GM12878 (cell line): Measurements from ENCODE around the gene LHFPL2. TPM values are rescaled to one million over a fixed set of nuclear protein-coding genes. Genes with fewer than 3 reads are reported as not detected.

ENCODE experiments used
- ATAC-seq: fragments of 200-7000 bp; cut with Tn5 transposase; 3 replicates; pipeline ENCODE4 v1.9.1; 2020; ENCODE audit warnings: mild to moderate bottlenecking, moderate library complexity
- BruUV-seq: library from RNA; stranded (reverse); fragments of 400-500 nt; replicated peaks from 2 replicates; lab custom pipeline; 2021; lab: Mats Ljungman, UMichigan
- CTCF ChIA-PET: fragments of 300-600 bp; sonication (Branson Sonifier 250); formaldehyde crosslinking; extraction: SDS; loops from one replicate; lab custom pipeline; 2021; ENCODE audit warnings: inconsistent platforms; lab: Yijun Ruan, JAX
- POLR2A ChIA-PET: fragments of 350-600 bp; formaldehyde crosslinking; extraction: SDS; loops from one replicate; lab custom pipeline; 2021; ENCODE audit warnings: inconsistent platforms; lab: Charles Lee
- RAD21 ChIA-PET: fragments of 300-600 bp; sonication (Branson Sonifier 250); formaldehyde crosslinking; loops from one replicate; lab custom pipeline; 2023; ENCODE audit warnings: antibody characterized with exemption; ENCODE audit not compliant: unreplicated experiment; lab: Charles Lee
- SMC1A ChIA-PET: fragments of 300-600 bp; sonication (Branson Sonifier 250); formaldehyde crosslinking; loops from one replicate; lab custom pipeline; 2023; ENCODE audit not compliant: unreplicated experiment, uncharacterized antibody; lab: Charles Lee
- DNase-seq: peaks from one replicate; pipeline ENCODE4 v3.0.0-alpha.2; 2011; ENCODE audit warnings: low read depth, low spot score
- FAIRE-seq: peaks from 3 replicates; lab custom pipeline; 2011; peaks lifted over from hg19 to GRCh38; lab: Jason Lieb, UNC
- H2AFZ ChIP-seq: 2 replicates; pipeline ENCODE4 v1.6.0; 2011; ENCODE audit warnings: low read depth, low read length, control low read depth; ENCODE audit not compliant: control insufficient read depth
- H3K27ac ChIP-seq: 2 replicates; pipeline ENCODE4 v1.5.1; 2011; ENCODE audit warnings: control low read depth; ENCODE audit not compliant: control insufficient read depth, insufficient read depth
- H3K27me3 ChIP-seq, 2 experiments: replicated peaks in 1 of 2; 2 replicates each; pipeline versions ENCODE4 v1.6.0 to v1.6.1; 2011; ENCODE audit warnings: low read length in 1 of 2; ENCODE audit not compliant: control insufficient read depth in 2 of 2, insufficient read depth in 2 of 2
- H3K36me3 ChIP-seq, 2 experiments: 2 replicates each; pipeline ENCODE4 v1.5.1; 2011; ENCODE audit warnings: low read length in 1 of 2; ENCODE audit not compliant: control insufficient read depth in 2 of 2, insufficient read depth in 2 of 2
- H3K4me1 ChIP-seq: 2 replicates; pipeline ENCODE4 v1.6.1; 2011; ENCODE audit warnings: mild to moderate bottlenecking, low read length, moderate library complexity, mixed read lengths; ENCODE audit not compliant: control insufficient read depth, insufficient read depth
- H3K4me2 ChIP-seq: 2 replicates; pipeline ENCODE4 v1.6.0; 2011; ENCODE audit warnings: control low read depth; ENCODE audit not compliant: control insufficient read depth, insufficient read depth
- H3K4me3 ChIP-seq: fragments of 200-600 bp; sonication (generic); 2 replicates; pipeline ENCODE4 v1.5.1; 2016
- H3K79me2 ChIP-seq: 2 replicates; pipeline ENCODE4 v1.6.0; 2011; ENCODE audit warnings: low read length; ENCODE audit not compliant: control insufficient read depth, insufficient read depth
- H3K9ac ChIP-seq: 2 replicates; pipeline ENCODE4 v1.8.0; 2011; ENCODE audit warnings: low read length, control low read depth, mixed read lengths; ENCODE audit not compliant: control insufficient read depth, insufficient read depth
- H3K9me3 ChIP-seq: replicated peaks from 3 replicates; pipeline ENCODE4 v1.5.1; 2011; ENCODE audit warnings: mild to moderate bottlenecking, low read length; ENCODE audit not compliant: control insufficient read depth, insufficient read depth
- H4K20me1 ChIP-seq: 2 replicates; pipeline ENCODE4 v1.6.0; 2011; ENCODE audit not compliant: control insufficient read depth, insufficient read depth
- CREM ChIP-seq: IDR thresholded peaks from 2 replicates; pipeline ENCODE4 v1.6.1; 2014; ENCODE audit warnings: antibody characterized with exemption, low read depth
- GABPA ChIP-seq: IDR thresholded peaks from 2 replicates; pipeline ENCODE4 v1.6.1; 2014; ENCODE audit warnings: antibody characterized with exemption, low read depth, mild to moderate bottlenecking, inconsistent platforms
- HSF1 ChIP-seq: fragments of 150-350 bp; IDR thresholded peaks from 2 replicates; pipeline ENCODE4 v1.6.1; 2014; ENCODE audit warnings: mild to moderate bottlenecking, low read depth, low read length
- JUNB ChIP-seq: IDR thresholded peaks from 2 replicates; pipeline ENCODE4 v1.6.1; 2016; ENCODE audit warnings: antibody characterized with exemption, mild to moderate bottlenecking
- MTA3 ChIP-seq: IDR thresholded peaks from 2 replicates; pipeline ENCODE4 v1.6.1; 2012; ENCODE audit warnings: low read length, inconsistent platforms, borderline replicate concordance
- NFYA ChIP-seq: IDR thresholded peaks from 2 replicates; pipeline ENCODE4 v1.6.1; 2011; ENCODE audit warnings: low read depth, mild to moderate bottlenecking, low read length, improper control_type of control experiment, borderline replicate concordance
- POLR2AphosphoS2 ChIP-seq: IDR thresholded peaks from 2 replicates; pipeline ENCODE4 v1.6.1; 2011; ENCODE audit warnings: low read depth, mild to moderate bottlenecking, low read length, improper control_type of control experiment, moderate library complexity
- SIX5 ChIP-seq: IDR thresholded peaks from 2 replicates; pipeline ENCODE4 v1.6.1; 2011; ENCODE audit warnings: mild to moderate bottlenecking, low read depth, low read length, moderate library complexity; ENCODE audit not compliant: severe bottlenecking
- SREBF1 ChIP-seq: IDR thresholded peaks from 2 replicates; pipeline ENCODE4 v1.6.1; 2012; ENCODE audit warnings: mild to moderate bottlenecking, low read length
- ZZZ3 ChIP-seq: IDR thresholded peaks from 2 replicates; pipeline ENCODE4 v1.6.1; 2011; ENCODE audit warnings: low read depth; ENCODE audit not compliant: control insufficient read depth, insufficient read length
- WGBS: methylation state at CpG from one replicate; pipeline ENCODE4 v1.1.6; 2016; ENCODE audit warnings: low lambda C conversion rate; ENCODE audit not compliant: insufficient replicate concordance, insufficient coverage; ENCODE audit errors: missing lambda C conversion rate; 5-methylcytosine and 5-hydroxymethylcytosine counted together
- in situ Hi-C: fragments of 300-500 bp; cut with MboI; formaldehyde crosslinking; loops from 9 replicates; pipeline ENCODE4 v1.14.3; 2018; ENCODE audit warnings: mixed read lengths
- intact Hi-C: fragments of 100-400 bp; cut with micrococcal nuclease; formaldehyde crosslinking; loops from one replicate; pipeline ENCODE4 v1.14.2; 2022; ENCODE audit not compliant: unreplicated experiment
- polyA plus RNA-seq, 11 experiments: library from polyadenylated mRNA; depleted of rRNA in 4 of 11; unstranded in 6 of 11; stranded (reverse) in 5 of 11; fragments of >200 nt; fragmentation: Nextera tagmentation in 4 of 11; fragmentation: Illumina TruSeq in 1 of 11; extraction: Ambion mirVana in 4 of 11; extraction: Trizol in 1 of 11; gene quantifications; 1 replicate in 1 of 11; 2 replicates in 10 of 11; pipeline versions ENCODE4 v1.2.1 to v1.2.3, GENCODE V29; 2011 to 2016; ENCODE audit warnings: inconsistent platforms in 2 of 11, missing spikeins in 2 of 11, low read depth in 1 of 11
- total RNA-seq, 4 experiments: library from RNA; depleted of rRNA in 3 of 4; stranded (reverse); fragments of >200 nt in 3 of 4; fragmentation: Illumina TruSeq in 1 of 4; extraction: Trizol in 1 of 4; gene quantifications; 2 replicates each; pipeline versions ENCODE4 v1.2.1 to v1.2.3, GENCODE V29; 2013 to 2021
- TF ChIP-seq, protein P1 (sequence below): fragments of 450-650 bp; IDR thresholded peaks from 2 replicates; pipeline ENCODE4 v1.6.1; 2014; ENCODE audit warnings: mild to moderate bottlenecking

The LHFPL2 gene
- total and polyA plus RNA-seq, 10 of the 15 experiments (the other 5 are each of a cell fraction or from before 2014, with no cell fraction given) = 4.1 to 21.8 (median 12.5) TPM

DNA sequence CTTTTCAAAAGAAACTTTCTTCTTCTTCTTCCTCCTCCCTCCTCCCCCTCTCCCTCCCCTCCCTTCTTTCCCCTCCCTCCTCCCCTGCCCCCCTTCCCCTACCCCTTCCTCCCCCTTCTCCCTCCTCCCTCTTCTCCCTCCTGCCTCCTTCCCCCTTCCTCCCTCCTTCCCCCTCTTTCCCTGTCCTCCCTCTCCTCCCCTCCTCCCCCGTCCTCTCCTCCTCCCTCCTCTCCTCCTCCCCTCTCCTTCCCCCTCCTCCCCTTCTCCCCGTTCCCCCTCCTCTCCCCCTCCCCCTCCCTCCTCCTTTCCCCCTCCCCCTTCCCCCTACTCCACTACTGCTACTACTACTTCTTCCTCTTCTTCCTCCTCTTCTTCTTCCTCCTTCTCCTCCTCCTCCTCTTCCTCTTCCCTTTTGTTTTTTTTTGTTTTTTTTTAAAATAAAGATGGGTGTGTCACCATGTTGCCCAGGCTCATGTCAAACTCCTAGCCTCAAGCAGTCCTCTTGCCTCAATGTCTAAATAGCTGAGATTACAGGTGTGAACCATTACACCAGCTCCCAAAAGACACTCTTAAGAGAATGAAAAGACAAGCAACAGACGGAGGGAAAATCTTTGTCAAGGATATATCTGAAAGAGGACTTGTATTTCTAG is 200.7 kb downstream of the LHFPL2 start:
- FAIRE-seq (no peak), DNase-seq (no peak), ATAC-seq (no peak)
- WGBS = 48% methylated on average over 2 of the region's 3 CpGs
- RAD21 ChIA-PET = no interaction called here
- Histone ChIP-seq H3K4me3 (no peak overlapping the region), H4K20me1 (no peaks in the 10 kb centered on the region), H2AFZ (no peak overlapping the region), H3K9me3 (no peaks in the 10 kb centered on the region; the same call in 2 of the 3 replicates), H3K4me1 (no peaks in the 10 kb centered on the region), H3K79me2 (no peaks in the 10 kb centered on the region), H3K27ac (no peak overlapping the region), H3K4me2 (no peak overlapping the region), H3K27me3 (no peaks in the 10 kb centered on the region), H3K9ac (no peak overlapping the region), H3K36me3 (no peaks in the 10 kb centered on the region; a peak in 1 of 4 replicates)
- SMC1A ChIA-PET = interaction anchor here (1.1 kb wide), 1 partner anchor 18 kb away, joined by 3 read pairs; no protein-coding TSS in a partner anchor
- CTCF ChIA-PET = interaction anchor here (0.7 to 1.3 kb wide), 2 partner anchors 20 to 46 kb away, joined by 4 to 6 read pairs; no protein-coding TSS in a partner anchor
- no TSS peak for BruUV-seq
- intact Hi-C loops (no loop called here), in situ Hi-C loops (no loop called here)
- no peak for TF ChIP-seq CREM
- TF ChIP-seq HSF1 = no peak
- no peak for TF ChIP-seq NFYA
- no peak for TF ChIP-seq GABPA
- no peak for TF ChIP-seq SREBF1
- TF ChIP-seq, protein P1, sequence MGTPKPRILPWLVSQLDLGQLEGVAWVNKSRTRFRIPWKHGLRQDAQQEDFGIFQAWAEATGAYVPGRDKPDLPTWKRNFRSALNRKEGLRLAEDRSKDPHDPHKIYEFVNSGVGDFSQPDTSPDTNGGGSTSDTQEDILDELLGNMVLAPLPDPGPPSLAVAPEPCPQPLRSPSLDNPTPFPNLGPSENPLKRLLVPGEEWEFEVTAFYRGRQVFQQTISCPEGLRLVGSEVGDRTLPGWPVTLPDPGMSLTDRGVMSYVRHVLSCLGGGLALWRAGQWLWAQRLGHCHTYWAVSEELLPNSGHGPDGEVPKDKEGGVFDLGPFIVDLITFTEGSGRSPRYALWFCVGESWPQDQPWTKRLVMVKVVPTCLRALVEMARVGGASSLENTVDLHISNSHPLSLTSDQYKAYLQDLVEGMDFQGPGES = no peak
- TF ChIP-seq SIX5 = no peak
- no peak for TF ChIP-seq ZZZ3
- no peak for TF ChIP-seq MTA3
- no peak for TF ChIP-seq POLR2AphosphoS2
- no peak for TF ChIP-seq JUNB
- POLR2A ChIA-PET = no interaction called here
